Mesenchymal stem cell (in vitro differentiated cells and primary cell): Measurements from ENCODE around the gene C2CD3.

ENCODE experiments used
- DNase-seq: peaks from one replicate; pipeline ENCODE4 v3.0.0-alpha.2; 2013
- H2AFZ ChIP-seq: one replicate; pipeline ENCODE4 v1.6.1; 2013; ENCODE audit warnings: low read depth, mild to moderate bottlenecking, control low read depth, inconsistent platforms, low read length, moderate library complexity
- H2AK5ac ChIP-seq: 2 replicates; pipeline ENCODE4 v1.6.1; 2013; ENCODE audit warnings: low read length, moderate library complexity, mild to moderate bottlenecking, inconsistent platforms; ENCODE audit not compliant: severe bottlenecking
- H2BK120ac ChIP-seq: one replicate; pipeline ENCODE4 v1.6.1; 2013; ENCODE audit warnings: low read depth, mild to moderate bottlenecking, inconsistent platforms, low read length, moderate library complexity
- H2BK12ac ChIP-seq, 2 experiments: one replicate each; pipeline ENCODE4 v1.6.1; 2013; ENCODE audit warnings: inconsistent platforms in 2 of 2, low read length in 2 of 2, mild to moderate bottlenecking in 2 of 2, moderate library complexity in 2 of 2, control low read depth in 1 of 2
- H2BK15ac ChIP-seq: one replicate; pipeline ENCODE4 v1.6.1; 2013; ENCODE audit warnings: mild to moderate bottlenecking, low read depth, inconsistent platforms; ENCODE audit not compliant: poor library complexity, severe bottlenecking
- H2BK5ac ChIP-seq: 2 replicates; pipeline ENCODE4 v1.6.1; 2013; ENCODE audit warnings: low read depth, mild to moderate bottlenecking, low read length, control low read depth, inconsistent platforms; ENCODE audit not compliant: poor library complexity, severe bottlenecking
- H3K14ac ChIP-seq, 2 experiments: one replicate each; pipeline ENCODE4 v1.6.1; 2013; ENCODE audit warnings: inconsistent platforms in 2 of 2, low read length in 2 of 2, control low read depth in 1 of 2, mild to moderate bottlenecking in 1 of 2, moderate library complexity in 1 of 2
- H3K18ac ChIP-seq, 2 experiments: one replicate each; pipeline ENCODE4 v1.6.1; 2013; ENCODE audit warnings: inconsistent platforms in 2 of 2, low read length in 2 of 2, control low read depth in 1 of 2, low read depth in 1 of 2, mild to moderate bottlenecking in 1 of 2
- H3K23ac ChIP-seq, 2 experiments: one replicate each; pipeline ENCODE4 v1.6.1; 2013; ENCODE audit warnings: inconsistent platforms in 2 of 2, low read length in 2 of 2, mild to moderate bottlenecking in 2 of 2, moderate library complexity in 2 of 2, control low read depth in 1 of 2
- H3K27ac ChIP-seq: 2 replicates; pipeline ENCODE4 v1.5.1; 2013; ENCODE audit warnings: mild to moderate bottlenecking, moderate library complexity, low read length, control low read depth, inconsistent platforms; ENCODE audit not compliant: poor library complexity, severe bottlenecking
- H3K27me3 ChIP-seq, 2 experiments: 2 replicates each; pipeline versions ENCODE4 v1.6.1 to v1.7.0; 2013; ENCODE audit warnings: low read length in 2 of 2, mild to moderate bottlenecking in 2 of 2, moderate library complexity in 2 of 2, control low read depth in 1 of 2, inconsistent platforms in 1 of 2; ENCODE audit not compliant: control insufficient read depth in 1 of 2, insufficient read depth in 1 of 2
- H3K36me3 ChIP-seq, 2 experiments: 2 replicates each; pipeline versions ENCODE4 v1.6.1 to v1.7.0; 2013; ENCODE audit warnings: low read length in 2 of 2, control low read depth in 1 of 2, inconsistent platforms in 1 of 2, low read depth in 1 of 2, mild to moderate bottlenecking in 1 of 2; ENCODE audit not compliant: insufficient read depth in 2 of 2, control insufficient read depth in 1 of 2
- H3K4ac ChIP-seq, 2 experiments: one replicate each; pipeline ENCODE4 v1.6.1; 2013; ENCODE audit warnings: inconsistent platforms in 2 of 2, low read length in 2 of 2, mild to moderate bottlenecking in 2 of 2, moderate library complexity in 2 of 2, control low read depth in 1 of 2, low read depth in 1 of 2
- H3K4me1 ChIP-seq: 2 replicates; pipeline ENCODE4 v1.6.1; 2013; ENCODE audit warnings: low read depth, low read length, control low read depth; ENCODE audit not compliant: control insufficient read depth, insufficient read depth
- H3K4me2 ChIP-seq: 2 replicates; pipeline ENCODE4 v1.6.1; 2013; ENCODE audit warnings: low read length, mild to moderate bottlenecking, inconsistent platforms; ENCODE audit not compliant: poor library complexity, severe bottlenecking
- H3K4me3 ChIP-seq, 2 experiments: 2 replicates each; pipeline versions ENCODE4 v1.5.1 to v1.7.0; 2013; ENCODE audit warnings: low read length in 2 of 2, mild to moderate bottlenecking in 2 of 2, control low read depth in 1 of 2, low read depth in 1 of 2; ENCODE audit not compliant: insufficient read depth in 1 of 2
- H3K79me1 ChIP-seq: replicated peaks from 2 replicates; pipeline ENCODE4 v1.6.1; 2013; ENCODE audit warnings: mild to moderate bottlenecking, control low read depth, low read length, inconsistent platforms; ENCODE audit not compliant: poor library complexity, severe bottlenecking
- H3K9ac ChIP-seq: 2 replicates; pipeline ENCODE4 v1.7.0; 2013; ENCODE audit warnings: mild to moderate bottlenecking, low read length, moderate library complexity
- H3K9me3 ChIP-seq: 2 replicates; pipeline ENCODE4 v1.7.0; 2013; ENCODE audit warnings: mild to moderate bottlenecking, low read length; ENCODE audit not compliant: control insufficient read depth
- H4K8ac ChIP-seq: one replicate; pipeline ENCODE4 v1.6.1; 2013; ENCODE audit warnings: inconsistent platforms, mild to moderate bottlenecking, low read length, moderate library complexity
- H4K91ac ChIP-seq: one replicate; pipeline ENCODE4 v1.6.1; 2013; ENCODE audit warnings: mild to moderate bottlenecking, low read length, inconsistent platforms
- WGBS: methylation state at CpG from one replicate; pipeline ENCODE4 v1.1.7; 2013; ENCODE audit warnings: mixed read lengths; 5-methylcytosine and 5-hydroxymethylcytosine counted together

The C2CD3 gene

GRCh38 chr11:73974604-73975478, 196.0 kb downstream of the C2CD3 start:
- no peak overlapping the region for H3K4me2 ChIP-seq

GRCh38 chr11:73972620-73973449, 198.0 kb downstream of the C2CD3 start:
- WGBS, result 91% methylated on average over 11 of the region's 11 CpGs
- Histone ChIP-seq H2BK12ac (no peak overlapping the region), H3K9me3 (no peaks in the 10 kb centered on the region), H3K36me3 (peaks cover 0 to 56% of the 10 kb centered on the region in 2 experiments), H3K4me2 (no peak overlapping the region), H3K14ac (no peak overlapping the region), H2AFZ (no peak overlapping the region), H3K4ac (no peak overlapping the region), H3K18ac (no peak overlapping the region), H2BK5ac (no peak overlapping the region), H3K79me1 (no peaks in the 10 kb centered on the region), H3K4me3 (no peak overlapping the region), H4K91ac (no peak overlapping the region), H3K9ac (no peak overlapping the region), H4K8ac (no peak overlapping the region), H2BK120ac (no peak overlapping the region), H3K23ac (no peak overlapping the region), H3K4me1 (peaks cover 10% of the 10 kb centered on the region), H3K27ac (no peak overlapping the region), H2BK15ac (no peak overlapping the region), H3K27me3 (peaks cover 0 to 3% of the 10 kb centered on the region in 2 experiments), H2AK5ac (no peak overlapping the region)
- no peak for DNase-seq

More at GRCh38 chr11:73974604-73975478, 196.0 kb downstream of the C2CD3 start:
- Histone ChIP-seq H3K14ac (no peak overlapping the region), H2AK5ac (no peak overlapping the region), H2BK12ac (no peak overlapping the region), H2BK5ac (no peak overlapping the region), H3K27me3 (no peaks in the 10 kb centered on the region), H2BK120ac (no peak overlapping the region), H3K9ac (no peak overlapping the region), H2BK15ac (no peak overlapping the region), H3K23ac (no peak overlapping the region), H3K18ac (no peak overlapping the region), H3K36me3 (peaks cover 0 to 58% of the 10 kb centered on the region in 2 experiments), H3K79me1 (peaks cover 4% of the 10 kb centered on the region), H3K4me3 (no peak overlapping the region), H2AFZ (no peak overlapping the region), H3K4me1 (peaks cover 9% of the 10 kb centered on the region), H4K91ac (no peak overlapping the region), H3K9me3 (no peaks in the 10 kb centered on the region), H3K4ac (no peak overlapping the region), H4K8ac (no peak overlapping the region), H3K27ac (no peak overlapping the region)
- WGBS, result 95% methylated on average over 13 of the region's 13 CpGs
- no peak for DNase-seq

- Histone ChIP-seq H3K36me3 (peaks cover 0 to 50% of the 10 kb centered on the region in 2 experiments), H3K4me2 (no peak overlapping the region), H3K79me1 (no peaks in the 10 kb centered on the region), H3K4me3 (no peak overlapping the region), H2BK12ac (no peak overlapping the region), H2BK5ac (no peak overlapping the region), H2AK5ac (no peak overlapping the region), H3K14ac (no peak overlapping the region), H3K4me1 (peaks cover 10% of the 10 kb centered on the region), H3K9ac (no peak overlapping the region), H2AFZ (no peak overlapping the region), H3K23ac (no peak overlapping the region), H4K8ac (peak overlapping the region; percentile 21), H3K27me3 (peaks cover 0 to 3% of the 10 kb centered on the region in 2 experiments), H3K9me3 (no peaks in the 10 kb centered on the region), H3K27ac (no peak overlapping the region), H3K18ac (no peak overlapping the region), H2BK15ac (no peak overlapping the region), H3K4ac (no peak overlapping the region), H4K91ac (no peak overlapping the region), H2BK120ac (no peak overlapping the region)
- DNase-seq, result no peak
- WGBS, result no CpG with 5 or more reads among the region's 1 CpG
Measured at GRCh38 chr11:73972187-73972586, 198.6 kb downstream of the C2CD3 start.

- H3K36me3 ChIP-seq, result peaks cover 0 to 42% of the 10 kb centered on the region in 2 experiments
- H3K4me2 ChIP-seq, result no peak overlapping the region
- H2AFZ ChIP-seq, result no peak overlapping the region
- no peak overlapping the region for H3K9ac ChIP-seq
- H3K14ac ChIP-seq, result no peak overlapping the region
- no peaks in the 10 kb centered on the region for H3K79me1 ChIP-seq
- H4K91ac ChIP-seq, result no peak overlapping the region
- H2BK120ac ChIP-seq, result no peak overlapping the region
- no peaks in the 10 kb centered on the region for H3K9me3 ChIP-seq
- H2AK5ac ChIP-seq, result no peak overlapping the region
- H3K27me3 ChIP-seq, result peaks cover 0 to 3% of the 10 kb centered on the region in 2 experiments
- H4K8ac ChIP-seq, result no peak overlapping the region
- H3K18ac ChIP-seq, result no peak overlapping the region
- no peak overlapping the region for H3K27ac ChIP-seq
- 82% methylated on average over 6 of the region's 6 CpGs for WGBS
- no peak overlapping the region for H2BK15ac ChIP-seq
- H2BK12ac ChIP-seq, result no peak overlapping the region
- peaks cover 6% of the 10 kb centered on the region for H3K4me1 ChIP-seq
- no peak overlapping the region for H2BK5ac ChIP-seq
- H3K23ac ChIP-seq, result peak overlapping the region in 1 of 2 experiments; percentile 66
- no peak overlapping the region for H3K4me3 ChIP-seq
- no peak overlapping the region for H3K4ac ChIP-seq
- DNase-seq, result no peak
Measured at GRCh38 chr11:73971175-73971719, 199.6 kb downstream of the C2CD3 start.
